ENCODE results near the gene HDDC3.

HDDC3 gene

GRCh38 chr15:90956274-90957030 lies 24.1 kb upstream of the HDDC3 start:
- H3K27me3 ChIP-seq (replicated peaks): no peaks in the 10 kb centered on the region
- no peak overlapping the region for H3K27ac ChIP-seq
- peak overlapping the region; percentile 69 for H3K4me3 ChIP-seq (ENCODE audit: low read depth, low read length)
- DNase-seq: peak; percentile 45
- in situ Hi-C loops (cut with HindIII; ENCODE audit: low pct_ligation_motif_present, low sequenced_read_pairs): no loop called here
- TF ChIP-seq CTCF (IDR thresholded peaks at IDR 0.05; ENCODE audit: low read depth, low read length, missing control alignments): peak; percentile 69
- H3K36me3 ChIP-seq (replicated peaks): peaks cover 21% of the 10 kb centered on the region

- Histone ChIP-seq H3K36me3 (replicated peaks) (peaks cover 28% of the 10 kb centered on the region), H3K4me3 (ENCODE audit: low read depth, low read length) (peak overlapping the region; percentile 76), H3K27me3 (replicated peaks) (no peaks in the 10 kb centered on the region), H3K27ac (no peak overlapping the region)
- in situ Hi-C loops (cut with HindIII; ENCODE audit: low pct_ligation_motif_present, low sequenced_read_pairs): no loop called here
- TF ChIP-seq CTCF (IDR thresholded peaks at IDR 0.05; ENCODE audit: low read depth, low read length, missing control alignments): no peak
- no peak for DNase-seq
These were observed 23.4 kb upstream of the HDDC3 start for GRCh38 chr15:90955624-90956273.

GRCh38 chr15:90954712-90955623 lies 22.6 kb upstream of the HDDC3 start, which contains the start of gene RCCD1:
TSS of gene RCCD1 (plus strand) at chr15:90954884. CDS start at chr15:90956735, 1,851 bp downstream.
- H3K4me3 ChIP-seq (ENCODE audit: low read depth, low read length): peak within 1 kb of the TSS; percentile 76
- DNase-seq: peak; percentile 93
- H3K27ac ChIP-seq: peak within 1 kb of the TSS; percentile 85
- in situ Hi-C loops (cut with HindIII; ENCODE audit: low pct_ligation_motif_present, low sequenced_read_pairs): no loop called here
- no peaks in the 10 kb centered on the region for H3K27me3 ChIP-seq (replicated peaks)
- H3K36me3 ChIP-seq (replicated peaks): peaks cover 36% of the 10 kb centered on the region
- no peak for TF ChIP-seq CTCF (IDR thresholded peaks at IDR 0.05; ENCODE audit: low read depth, low read length, missing control alignments)

GRCh38 chr15:90953947-90954711 lies 21.8 kb upstream of the HDDC3 start:
- Histone ChIP-seq H3K4me3 (ENCODE audit: low read depth, low read length) (no peak overlapping the region), H3K27ac (no peak overlapping the region), H3K27me3 (replicated peaks) (no peaks in the 10 kb centered on the region), H3K36me3 (replicated peaks) (peaks cover 44% of the 10 kb centered on the region)
- no peak for TF ChIP-seq CTCF (IDR thresholded peaks at IDR 0.05; ENCODE audit: low read depth, low read length, missing control alignments)
- in situ Hi-C loops (cut with HindIII; ENCODE audit: low pct_ligation_motif_present, low sequenced_read_pairs): no loop called here
- no peak for DNase-seq
